Gastroesophageal sphincter (tissue), 4 donors: Measurements from ENCODE around the gene A1BG. TPM values are rescaled to one million over a fixed set of nuclear protein-coding genes. Genes with fewer than 3 reads are reported as not detected.

Source experiments
- ATAC-seq: fragments of 150-250 bp; one replicate; pipeline ENCODE4 v1.9.1; 2016; ENCODE audit warnings: mild to moderate bottlenecking, moderate library complexity
- H3K27ac ChIP-seq, 4 donors: fragments of 200-600 bp; sonication (generic) in 3 of 4; 1 replicate in 3 of 4; 2 replicates in 1 of 4; pipeline ENCODE4 v1.5.1; 2016 to 2019
- H3K27me3 ChIP-seq: fragments of 200-600 bp; sonication (generic); one replicate; pipeline ENCODE4 v1.5.1; 2019
- H3K36me3 ChIP-seq, 2 donors: fragments of 200-600 bp; sonication (generic); one replicate each; pipeline ENCODE4 v1.5.1; 2019; ENCODE audit warnings: control low read depth in 1 of 2
- H3K4me1 ChIP-seq, 3 donors: fragments of 200-600 bp; sonication (generic); 1 replicate in 2 of 3; 2 replicates in 1 of 3; pipeline ENCODE4 v1.5.1; 2016 to 2019; ENCODE audit warnings: control low read depth in 2 of 3
- H3K4me3 ChIP-seq, 2 donors: fragments of 200-600 bp; sonication (generic); one replicate each; pipeline ENCODE4 v1.5.1; 2019; ENCODE audit warnings: mild to moderate bottlenecking in 1 of 2, moderate library complexity in 1 of 2
- H3K9me3 ChIP-seq, 3 donors: fragments of 200-600 bp; sonication (generic); one replicate each; pipeline ENCODE4 v1.5.1; 2017 to 2019; ENCODE audit warnings: control low read depth in 2 of 3
- EP300 ChIP-seq: sonication (generic); formaldehyde crosslinking; IDR thresholded peaks from one replicate; pipeline ENCODE4 v1.6.1; 2017; ENCODE audit warnings: antibody characterized with exemption, mild to moderate bottlenecking
- POLR2A ChIP-seq, 2 donors: fragments of 450-650 bp; IDR thresholded peaks; one replicate each; pipeline ENCODE4 v1.6.1; 2017; ENCODE audit warnings: antibody characterized with exemption in 2 of 2, mild to moderate bottlenecking in 2 of 2, moderate library complexity in 1 of 2
- POLR2AphosphoS5 ChIP-seq: sonication (generic); formaldehyde crosslinking; IDR thresholded peaks from one replicate; pipeline ENCODE4 v1.6.1; 2017; ENCODE audit warnings: antibody characterized with exemption
- WGBS, 2 donors: methylation state at CpG; one replicate each; pipeline ENCODE4 v1.1.5; 2018; ENCODE audit warnings: low coverage in 1 of 2; 5-methylcytosine and 5-hydroxymethylcytosine counted together
- total RNA-seq, 4 donors: library from RNA; depleted of rRNA; stranded (reverse); fragments of >200 nt; gene quantifications; one replicate each; pipeline ENCODE4 v1.1.0, GENCODE V29; 2016
- TF ChIP-seq, protein P1 (sequence below), 4 experiments: fragments of 200-600 bp in 2 of 4; fragments of 450-650 bp in 2 of 4; sonication (generic) in 1 of 4; IDR thresholded peaks; one replicate each; pipeline ENCODE4 v1.5.1; 2017 to 2019; ENCODE audit warnings: antibody characterized with exemption in 4 of 4, mild to moderate bottlenecking in 2 of 4, moderate library complexity in 2 of 4

Gene A1BG
- total RNA-seq, 4 donors from 2014 or later = 2.3 to 20.7 (median 7.5) TPM

DNA sequence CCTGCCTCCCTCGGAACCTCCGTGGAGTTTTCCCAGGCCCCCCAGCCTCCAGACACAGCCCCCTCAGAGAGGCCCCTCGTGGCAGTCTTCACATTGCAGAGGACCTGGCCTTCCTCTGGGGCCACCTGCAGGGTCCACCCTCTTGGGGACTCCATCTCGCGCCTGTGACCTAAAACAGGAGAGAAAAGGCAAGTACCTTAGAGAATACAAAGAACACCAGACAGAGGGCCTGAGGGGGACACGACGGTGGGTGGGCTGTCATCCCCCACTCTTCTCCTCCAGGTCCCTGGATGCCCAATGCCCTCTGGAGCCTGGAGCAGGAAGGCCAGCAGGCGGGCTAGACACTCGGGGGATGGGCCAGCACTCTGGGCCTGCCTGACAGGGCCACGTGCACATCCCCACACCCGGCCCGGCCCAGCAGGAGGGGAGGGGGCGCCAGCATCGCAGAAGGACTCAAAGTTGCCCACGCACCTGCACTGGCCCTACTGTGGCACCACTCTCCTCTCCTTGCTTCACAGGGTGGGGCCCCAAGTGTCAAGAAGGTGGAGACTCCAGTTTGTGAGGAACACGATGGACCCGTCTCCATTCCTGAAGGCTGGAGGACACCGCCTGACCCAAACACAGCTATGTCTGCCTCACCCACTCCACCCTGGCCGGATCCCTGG, 4.3 kb upstream of the A1BG start:
- H3K36me3 ChIP-seq = no peaks in the 10 kb centered on the region
- TF ChIP-seq, protein P1, sequence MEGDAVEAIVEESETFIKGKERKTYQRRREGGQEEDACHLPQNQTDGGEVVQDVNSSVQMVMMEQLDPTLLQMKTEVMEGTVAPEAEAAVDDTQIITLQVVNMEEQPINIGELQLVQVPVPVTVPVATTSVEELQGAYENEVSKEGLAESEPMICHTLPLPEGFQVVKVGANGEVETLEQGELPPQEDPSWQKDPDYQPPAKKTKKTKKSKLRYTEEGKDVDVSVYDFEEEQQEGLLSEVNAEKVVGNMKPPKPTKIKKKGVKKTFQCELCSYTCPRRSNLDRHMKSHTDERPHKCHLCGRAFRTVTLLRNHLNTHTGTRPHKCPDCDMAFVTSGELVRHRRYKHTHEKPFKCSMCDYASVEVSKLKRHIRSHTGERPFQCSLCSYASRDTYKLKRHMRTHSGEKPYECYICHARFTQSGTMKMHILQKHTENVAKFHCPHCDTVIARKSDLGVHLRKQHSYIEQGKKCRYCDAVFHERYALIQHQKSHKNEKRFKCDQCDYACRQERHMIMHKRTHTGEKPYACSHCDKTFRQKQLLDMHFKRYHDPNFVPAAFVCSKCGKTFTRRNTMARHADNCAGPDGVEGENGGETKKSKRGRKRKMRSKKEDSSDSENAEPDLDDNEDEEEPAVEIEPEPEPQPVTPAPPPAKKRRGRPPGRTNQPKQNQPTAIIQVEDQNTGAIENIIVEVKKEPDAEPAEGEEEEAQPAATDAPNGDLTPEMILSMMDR (IDR thresholded peaks at IDR 0.05) = no peak
- TF ChIP-seq EP300 (no peak), POLR2AphosphoS5 (no peak), POLR2A (IDR thresholded peaks at IDR 0.05) (no peak)
- no CpG with 5 or more reads among the region's 19 CpGs for WGBS, 2 donors
- no peak overlapping the region for H3K4me3 ChIP-seq
- H3K27me3 ChIP-seq = peaks cover 54% of the 10 kb centered on the region
- H3K27ac ChIP-seq = no peak overlapping the region
- peaks cover 0 to 9% (median 0%) of the 10 kb centered on the region in 3 donors for H3K9me3 ChIP-seq
- peaks cover 0 to 32% (median 7%) of the 10 kb centered on the region in 3 donors for H3K4me1 ChIP-seq
- ATAC-seq = no peak

DNA sequence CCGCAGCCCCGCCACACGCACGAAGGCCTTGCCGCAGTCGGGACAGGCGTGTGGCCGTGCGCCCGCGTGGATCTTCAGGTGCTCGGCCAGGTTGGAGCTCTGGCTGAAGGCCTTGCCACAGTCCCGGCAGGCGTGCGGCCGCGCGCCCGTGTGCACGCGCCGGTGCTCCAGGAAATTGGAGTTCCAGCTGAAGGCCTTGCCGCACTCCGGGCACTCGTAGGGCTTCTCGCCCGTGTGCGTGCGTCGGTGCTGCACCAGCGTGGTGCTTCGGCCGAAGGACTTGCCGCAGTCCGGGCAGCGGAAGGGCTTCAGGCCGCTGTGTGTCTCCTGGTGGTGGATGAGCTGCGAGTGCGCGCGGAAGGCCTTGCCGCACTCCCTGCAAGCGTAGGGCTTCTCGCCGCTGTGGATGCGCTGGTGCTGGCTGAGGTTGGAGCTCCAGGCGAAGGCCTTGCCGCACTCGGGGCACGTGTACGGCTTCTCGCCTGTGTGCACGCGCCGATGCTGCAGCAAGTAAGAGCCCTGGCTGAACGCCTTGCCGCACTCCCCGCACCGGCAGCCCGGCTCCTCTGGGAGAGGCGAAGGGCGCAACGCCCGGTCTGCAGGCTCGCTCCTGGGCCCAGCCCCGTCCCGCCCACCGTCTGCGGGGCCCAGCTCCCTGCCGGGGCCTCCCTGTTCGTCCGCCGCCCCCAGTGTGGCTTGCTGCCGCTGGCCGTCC, 3.6 kb upstream of the A1BG start:
- no peak for ATAC-seq
- Histone ChIP-seq H3K36me3 (no peaks in the 10 kb centered on the region), H3K27ac (no peak overlapping the region), H3K4me3 (peak overlapping the region in 1 of 2 donors; percentile 38), H3K27me3 (peaks cover 61% of the 10 kb centered on the region), H3K4me1 (peaks cover 0 to 32% (median 7%) of the 10 kb centered on the region in 3 donors), H3K9me3 (peaks cover 0 to 9% (median 0%) of the 10 kb centered on the region in 3 donors)
- WGBS, 2 donors = no CpG with 5 or more reads among the region's 75 CpGs
- TF ChIP-seq, protein P1 (IDR thresholded peaks at IDR 0.05) = no peak
- TF ChIP-seq EP300 (no peak), POLR2A (IDR thresholded peaks at IDR 0.05) (no peak), POLR2AphosphoS5 (no peak)

DNA sequence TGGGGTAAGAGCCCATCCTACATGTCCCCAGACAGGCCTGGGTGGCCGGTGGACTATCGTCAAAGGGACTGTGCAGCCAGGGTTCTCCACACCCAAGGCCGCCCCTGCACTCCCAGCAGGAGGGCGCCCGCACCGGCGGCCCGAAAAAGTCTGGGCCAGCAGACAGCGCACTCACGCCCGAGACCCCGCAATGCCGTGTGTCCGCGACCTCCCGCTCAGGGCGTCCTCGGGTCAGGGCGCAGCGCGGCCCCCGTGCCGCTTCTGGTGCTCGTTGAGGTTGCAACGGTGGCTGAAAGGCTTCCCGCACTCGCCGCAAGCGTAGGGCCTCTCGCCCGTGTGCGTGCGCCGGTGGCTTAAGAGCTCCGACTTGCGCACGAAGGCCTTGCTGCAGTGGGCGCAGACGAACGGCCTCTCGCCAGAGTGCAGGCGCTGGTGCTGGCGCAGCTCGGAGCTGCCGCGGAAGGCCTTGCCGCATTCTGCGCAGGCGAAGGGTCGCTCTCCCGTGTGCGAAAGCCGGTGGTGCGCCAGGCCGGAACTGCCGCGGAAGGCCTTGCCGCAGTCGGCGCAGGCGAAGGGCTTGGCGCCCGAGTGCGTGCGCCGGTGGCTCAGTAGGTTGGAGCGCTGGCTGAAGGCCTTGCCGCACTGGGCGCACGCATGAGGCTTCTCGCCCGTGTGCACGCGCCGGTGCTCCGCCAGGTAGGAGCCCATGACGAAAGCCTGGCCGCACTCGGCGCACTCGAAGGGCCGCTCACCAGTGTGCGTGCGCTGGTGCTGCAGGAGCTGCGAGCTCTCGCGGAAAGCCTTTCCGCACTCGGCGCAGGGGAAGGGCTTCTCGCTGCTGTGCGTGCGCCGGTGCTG, 2.8 kb upstream of the A1BG start:
- peaks cover 0 to 4% of the 10 kb centered on the region in 2 donors for H3K36me3 ChIP-seq
- TF ChIP-seq POLR2AphosphoS5 = no peak
- no peak for TF ChIP-seq EP300
- no peak for TF ChIP-seq POLR2A (IDR thresholded peaks at IDR 0.05)
- TF ChIP-seq, protein P1 (IDR thresholded peaks at IDR 0.05) = no peak
- WGBS, 2 donors = no CpG with 5 or more reads among the region's 94 CpGs
- H3K9me3 ChIP-seq = peaks cover 0 to 9% (median 0%) of the 10 kb centered on the region in 3 donors
- peaks cover 0 to 24% (median 2%) of the 10 kb centered on the region in 3 donors for H3K4me1 ChIP-seq
- peak overlapping the region in 1 of 2 donors; percentile 38 for H3K4me3 ChIP-seq
- H3K27ac ChIP-seq = no peak overlapping the region
- ATAC-seq = no peak
- peaks cover 69% of the 10 kb centered on the region for H3K27me3 ChIP-seq

DNA sequence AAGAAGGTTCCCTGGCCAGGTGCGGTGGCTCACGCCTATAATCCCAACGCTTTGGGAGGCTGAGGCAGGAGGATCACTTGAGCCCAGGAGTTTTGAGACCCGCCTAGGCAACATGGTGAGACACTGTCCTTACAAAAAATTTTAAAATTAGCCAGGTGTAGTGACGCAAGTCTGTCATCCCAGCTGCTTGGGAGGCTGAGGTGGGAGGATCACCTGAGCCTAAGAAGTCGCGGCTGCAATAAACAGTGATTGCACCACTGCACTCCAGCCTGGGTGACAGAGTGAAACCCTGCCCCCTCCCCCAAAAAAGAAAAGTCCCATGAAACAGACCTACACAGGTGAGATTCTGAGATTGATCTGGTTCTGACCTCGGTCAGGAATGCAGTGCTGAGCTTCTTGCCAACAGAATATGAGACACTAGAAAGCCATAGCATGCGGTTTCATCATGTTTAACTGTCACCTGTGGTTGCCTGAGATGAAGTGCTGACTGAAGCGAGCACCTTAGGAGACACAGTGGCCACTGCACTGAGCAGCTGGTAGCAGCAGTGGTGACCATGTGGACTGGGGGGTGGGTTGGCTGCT, 2.0 kb upstream of the A1BG start:
- Histone ChIP-seq H3K9me3 (peaks cover 0 to 9% (median 0%) of the 10 kb centered on the region in 3 donors), H3K4me3 (peak overlapping the region in 1 of 2 donors; percentile 38), H3K4me1 (peaks cover 0 to 28% (median 5%) of the 10 kb centered on the region in 3 donors), H3K27ac (no peak overlapping the region), H3K27me3 (peaks cover 77% of the 10 kb centered on the region), H3K36me3 (peaks cover 0 to 12% of the 10 kb centered on the region in 2 donors)
- WGBS, 2 donors = 60 to 87% methylated on average over 1 to 4 of the region's 10 CpGs
- ATAC-seq = no peak
- no peak for TF ChIP-seq POLR2A (IDR thresholded peaks at IDR 0.05)
- no peak for TF ChIP-seq POLR2AphosphoS5
- TF ChIP-seq EP300 = no peak
- TF ChIP-seq, protein P1 (IDR thresholded peaks at IDR 0.05) = no peak
